K562 (cell line): ENCODE data around the gene TMEM87B. TPM values are rescaled to one million over a fixed set of nuclear protein-coding genes. Genes with fewer than 3 reads are reported as not detected.

ENCODE experiments used
- polyA plus RNA-seq, 8 experiments: library from polyadenylated mRNA; depleted of rRNA in 4 of 8; stranded (reverse) in 5 of 8; unstranded in 3 of 8; fragments of >200 nt; fragmentation: Nextera tagmentation in 2 of 8; fragmentation: Illumina TruSeq in 1 of 8; extraction: Ambion mirVana in 2 of 8; extraction: Trizol in 1 of 8; gene quantifications; 2 replicates each; pipeline versions ENCODE4 v1.2.1 to v1.2.3, GENCODE V29; 2011 to 2014; ENCODE audit warnings: inconsistent platforms in 1 of 8, missing spikeins in 1 of 8
- total RNA-seq, 7 experiments: library from RNA; depleted of rRNA in 6 of 7; stranded (reverse); fragments of >200 nt in 6 of 7; fragmentation: Illumina TruSeq in 2 of 7; extraction: Trizol in 2 of 7; gene quantifications; 2 replicates each; pipeline versions ENCODE4 v1.2.1 to v1.2.3, GENCODE V29; 2011 to 2021; ENCODE audit warnings: low replicate concordance in 1 of 7
- TF ChIP-seq, protein P1 (sequence below): fragments of 450-650 bp; IDR thresholded peaks from 2 replicates; pipeline ENCODE4 v1.6.1; 2016; ENCODE audit warnings: mild to moderate bottlenecking, moderate library complexity

Gene TMEM87B
- total and polyA plus RNA-seq, 9 of the 15 experiments (the other 6 are each of a cell fraction or from before 2014, with no cell fraction given), result 3.7 to 17.1 (median 11.0) TPM

DNA sequence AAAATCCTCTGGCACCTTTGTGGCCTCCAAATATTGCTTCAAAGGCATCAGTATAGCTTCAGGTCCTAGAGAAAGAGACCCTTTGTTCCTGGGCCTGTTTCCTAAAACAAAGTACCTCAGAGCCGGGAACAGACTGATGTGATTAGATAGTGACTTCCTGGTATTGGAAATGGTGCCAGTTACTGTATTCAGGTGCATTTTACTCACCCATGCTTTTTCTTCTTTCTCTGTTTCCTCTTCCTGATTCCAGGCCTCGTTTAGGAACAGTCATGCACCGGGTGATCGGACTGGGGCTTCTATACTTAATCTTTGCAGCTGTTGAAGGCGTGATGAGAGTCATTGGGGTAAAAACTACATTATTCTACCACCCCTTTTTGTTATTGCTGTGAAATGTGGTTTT is 34.3 kb downstream of the TMEM87B start (continued):
- TF ChIP-seq, protein P1, sequence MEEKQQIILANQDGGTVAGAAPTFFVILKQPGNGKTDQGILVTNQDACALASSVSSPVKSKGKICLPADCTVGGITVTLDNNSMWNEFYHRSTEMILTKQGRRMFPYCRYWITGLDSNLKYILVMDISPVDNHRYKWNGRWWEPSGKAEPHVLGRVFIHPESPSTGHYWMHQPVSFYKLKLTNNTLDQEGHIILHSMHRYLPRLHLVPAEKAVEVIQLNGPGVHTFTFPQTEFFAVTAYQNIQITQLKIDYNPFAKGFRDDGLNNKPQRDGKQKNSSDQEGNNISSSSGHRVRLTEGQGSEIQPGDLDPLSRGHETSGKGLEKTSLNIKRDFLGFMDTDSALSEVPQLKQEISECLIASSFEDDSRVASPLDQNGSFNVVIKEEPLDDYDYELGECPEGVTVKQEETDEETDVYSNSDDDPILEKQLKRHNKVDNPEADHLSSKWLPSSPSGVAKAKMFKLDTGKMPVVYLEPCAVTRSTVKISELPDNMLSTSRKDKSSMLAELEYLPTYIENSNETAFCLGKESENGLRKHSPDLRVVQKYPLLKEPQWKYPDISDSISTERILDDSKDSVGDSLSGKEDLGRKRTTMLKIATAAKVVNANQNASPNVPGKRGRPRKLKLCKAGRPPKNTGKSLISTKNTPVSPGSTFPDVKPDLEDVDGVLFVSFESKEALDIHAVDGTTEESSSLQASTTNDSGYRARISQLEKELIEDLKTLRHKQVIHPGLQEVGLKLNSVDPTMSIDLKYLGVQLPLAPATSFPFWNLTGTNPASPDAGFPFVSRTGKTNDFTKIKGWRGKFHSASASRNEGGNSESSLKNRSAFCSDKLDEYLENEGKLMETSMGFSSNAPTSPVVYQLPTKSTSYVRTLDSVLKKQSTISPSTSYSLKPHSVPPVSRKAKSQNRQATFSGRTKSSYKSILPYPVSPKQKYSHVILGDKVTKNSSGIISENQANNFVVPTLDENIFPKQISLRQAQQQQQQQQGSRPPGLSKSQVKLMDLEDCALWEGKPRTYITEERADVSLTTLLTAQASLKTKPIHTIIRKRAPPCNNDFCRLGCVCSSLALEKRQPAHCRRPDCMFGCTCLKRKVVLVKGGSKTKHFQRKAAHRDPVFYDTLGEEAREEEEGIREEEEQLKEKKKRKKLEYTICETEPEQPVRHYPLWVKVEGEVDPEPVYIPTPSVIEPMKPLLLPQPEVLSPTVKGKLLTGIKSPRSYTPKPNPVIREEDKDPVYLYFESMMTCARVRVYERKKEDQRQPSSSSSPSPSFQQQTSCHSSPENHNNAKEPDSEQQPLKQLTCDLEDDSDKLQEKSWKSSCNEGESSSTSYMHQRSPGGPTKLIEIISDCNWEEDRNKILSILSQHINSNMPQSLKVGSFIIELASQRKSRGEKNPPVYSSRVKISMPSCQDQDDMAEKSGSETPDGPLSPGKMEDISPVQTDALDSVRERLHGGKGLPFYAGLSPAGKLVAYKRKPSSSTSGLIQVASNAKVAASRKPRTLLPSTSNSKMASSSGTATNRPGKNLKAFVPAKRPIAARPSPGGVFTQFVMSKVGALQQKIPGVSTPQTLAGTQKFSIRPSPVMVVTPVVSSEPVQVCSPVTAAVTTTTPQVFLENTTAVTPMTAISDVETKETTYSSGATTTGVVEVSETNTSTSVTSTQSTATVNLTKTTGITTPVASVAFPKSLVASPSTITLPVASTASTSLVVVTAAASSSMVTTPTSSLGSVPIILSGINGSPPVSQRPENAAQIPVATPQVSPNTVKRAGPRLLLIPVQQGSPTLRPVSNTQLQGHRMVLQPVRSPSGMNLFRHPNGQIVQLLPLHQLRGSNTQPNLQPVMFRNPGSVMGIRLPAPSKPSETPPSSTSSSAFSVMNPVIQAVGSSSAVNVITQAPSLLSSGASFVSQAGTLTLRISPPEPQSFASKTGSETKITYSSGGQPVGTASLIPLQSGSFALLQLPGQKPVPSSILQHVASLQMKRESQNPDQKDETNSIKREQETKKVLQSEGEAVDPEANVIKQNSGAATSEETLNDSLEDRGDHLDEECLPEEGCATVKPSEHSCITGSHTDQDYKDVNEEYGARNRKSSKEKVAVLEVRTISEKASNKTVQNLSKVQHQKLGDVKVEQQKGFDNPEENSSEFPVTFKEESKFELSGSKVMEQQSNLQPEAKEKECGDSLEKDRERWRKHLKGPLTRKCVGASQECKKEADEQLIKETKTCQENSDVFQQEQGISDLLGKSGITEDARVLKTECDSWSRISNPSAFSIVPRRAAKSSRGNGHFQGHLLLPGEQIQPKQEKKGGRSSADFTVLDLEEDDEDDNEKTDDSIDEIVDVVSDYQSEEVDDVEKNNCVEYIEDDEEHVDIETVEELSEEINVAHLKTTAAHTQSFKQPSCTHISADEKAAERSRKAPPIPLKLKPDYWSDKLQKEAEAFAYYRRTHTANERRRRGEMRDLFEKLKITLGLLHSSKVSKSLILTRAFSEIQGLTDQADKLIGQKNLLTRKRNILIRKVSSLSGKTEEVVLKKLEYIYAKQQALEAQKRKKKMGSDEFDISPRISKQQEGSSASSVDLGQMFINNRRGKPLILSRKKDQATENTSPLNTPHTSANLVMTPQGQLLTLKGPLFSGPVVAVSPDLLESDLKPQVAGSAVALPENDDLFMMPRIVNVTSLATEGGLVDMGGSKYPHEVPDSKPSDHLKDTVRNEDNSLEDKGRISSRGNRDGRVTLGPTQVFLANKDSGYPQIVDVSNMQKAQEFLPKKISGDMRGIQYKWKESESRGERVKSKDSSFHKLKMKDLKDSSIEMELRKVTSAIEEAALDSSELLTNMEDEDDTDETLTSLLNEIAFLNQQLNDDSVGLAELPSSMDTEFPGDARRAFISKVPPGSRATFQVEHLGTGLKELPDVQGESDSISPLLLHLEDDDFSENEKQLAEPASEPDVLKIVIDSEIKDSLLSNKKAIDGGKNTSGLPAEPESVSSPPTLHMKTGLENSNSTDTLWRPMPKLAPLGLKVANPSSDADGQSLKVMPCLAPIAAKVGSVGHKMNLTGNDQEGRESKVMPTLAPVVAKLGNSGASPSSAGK, result no peak
- TF ChIP-seq, all 486 proteins: peak for 0
